ENCODE results near the gene NFE2L3.
A peak's percentile ranks its signal among the peaks of the same experiment; 100 is the strongest.
"Not testable (repeated sequence)": the region's sequence is repeated elsewhere in the genome, so short reads cannot be mapped to it uniquely, and the experiment has no call there.

The NFE2L3 gene

GRCh38 chr7:26147646-26148306 is 4.2 kb upstream of the NFE2L3 start:
- DNase-seq = not testable (repeated sequence)

GRCh38 chr7:26148307-26148700 is 3.7 kb upstream of the NFE2L3 start:
- DNase-seq = not testable (repeated sequence)

GRCh38 chr7:26149391-26149977 is 2.5 kb upstream of the NFE2L3 start:
- DNase-seq = no peak

GRCh38 chr7:26151096-26151495 is 902 bp upstream of the NFE2L3 start:
- peak; percentile 6 for DNase-seq

- no peak for DNase-seq
These were observed 397 bp upstream of the NFE2L3 start for GRCh38 chr7:26151650-26151952.

GRCh38 chr7:26152782-26153240 is 813 bp downstream of the NFE2L3 start:
- not testable (repeated sequence) for DNase-seq

GRCh38 chr7:26153241-26153822 is 1.3 kb downstream of the NFE2L3 start:
- DNase-seq = no peak

GRCh38 chr7:26153823-26154783 is 2.1 kb downstream of the NFE2L3 start:
- DNase-seq = no peak

GRCh38 chr7:26155531-26156375 is 3.8 kb downstream of the NFE2L3 start:
- no peak for DNase-seq

- no peak for DNase-seq
These were observed 4.7 kb downstream of the NFE2L3 start for GRCh38 chr7:26156451-26157420.

- no peak for DNase-seq
These were observed 5.6 kb downstream of the NFE2L3 start for GRCh38 chr7:26157520-26158105.

- DNase-seq = no peak
These were observed 7.2 kb downstream of the NFE2L3 start for GRCh38 chr7:26159243-26159642.

GRCh38 chr7:26160896-26161295 is 8.9 kb downstream of the NFE2L3 start:
- no peak for DNase-seq

GRCh38 chr7:26162431-26162830 is 10.4 kb downstream of the NFE2L3 start:
- DNase-seq = no peak

GRCh38 chr7:26163804-26164203 is 11.8 kb downstream of the NFE2L3 start:
- DNase-seq = not testable (repeated sequence)

GRCh38 chr7:26165950-26166683 is 14.1 kb downstream of the NFE2L3 start:
- no peak for DNase-seq

GRCh38 chr7:26166684-26167266 is 14.8 kb downstream of the NFE2L3 start:
- no peak for DNase-seq

GRCh38 chr7:26167303-26167934 is 15.4 kb downstream of the NFE2L3 start:
- no peak for DNase-seq

- DNase-seq = no peak
These were observed 16.5 kb downstream of the NFE2L3 start for GRCh38 chr7:26168458-26169023.
